ENCODE results near the gene TUBA3C. TPM values are rescaled to one million over a fixed set of nuclear protein-coding genes. Genes with fewer than 3 reads are reported as not detected.
"Not testable (repeated sequence)": the region's sequence is repeated elsewhere in the genome, so short reads cannot be mapped to it uniquely, and the experiment has no call there.

Gene TUBA3C
- total RNA-seq = not detected

GRCh38 chr13:19181621-19182485 lies at the start of gene TUBA3C:
TUBA3C (minus strand) TSS chr13:19181824; CDS start chr13:19181747, 77 bp downstream.
- Mint-ChIP-seq H3K36me3 (no peaks in the 10 kb centered on the region), H3K4me1 (no peaks in the 10 kb centered on the region), H3K4me3 (no peak within 1 kb of the TSS), H3K27me3 (no peaks in the 10 kb centered on the region), H3K27ac (no peak within 1 kb of the TSS), H3K9me3 (ENCODE audit: low read depth) (peaks cover 1% of the 10 kb centered on the region)
- CTCF ChIA-PET = no interaction called here
- DNase-seq (no peak), ATAC-seq (no peak)

GRCh38 chr13:19207413-19207812 lies 25.8 kb upstream of the TUBA3C start:
- not testable (repeated sequence) for H3K36me3 Mint-ChIP-seq, ATAC-seq

GRCh38 chr13:19192622-19193021 lies 11.0 kb upstream of the TUBA3C start:
- CTCF ChIA-PET, ATAC-seq: not testable (repeated sequence)

More at GRCh38 chr13:19207413-19207812, 25.8 kb upstream of the TUBA3C start:
- H3K4me1 Mint-ChIP-seq; H3K9me3 Mint-ChIP-seq (ENCODE audit: low read depth); H3K4me3 Mint-ChIP-seq; DNase-seq; H3K27me3 Mint-ChIP-seq; H3K27ac Mint-ChIP-seq; CTCF ChIA-PET: not testable (repeated sequence)

GRCh38 chr13:19189911-19190310 lies 8.3 kb upstream of the TUBA3C start:
- H3K4me3 Mint-ChIP-seq; ATAC-seq; H3K27me3 Mint-ChIP-seq; H3K4me1 Mint-ChIP-seq; DNase-seq; CTCF ChIA-PET; H3K36me3 Mint-ChIP-seq; H3K27ac Mint-ChIP-seq; H3K9me3 Mint-ChIP-seq (ENCODE audit: low read depth): not testable (repeated sequence)

More at GRCh38 chr13:19192622-19193021, 11.0 kb upstream of the TUBA3C start:
- H3K36me3 Mint-ChIP-seq; H3K4me3 Mint-ChIP-seq; H3K27me3 Mint-ChIP-seq; H3K27ac Mint-ChIP-seq; H3K4me1 Mint-ChIP-seq; DNase-seq; H3K9me3 Mint-ChIP-seq (ENCODE audit: low read depth): not testable (repeated sequence)

- H3K27ac Mint-ChIP-seq; H3K36me3 Mint-ChIP-seq; H3K4me1 Mint-ChIP-seq; DNase-seq; H3K9me3 Mint-ChIP-seq (ENCODE audit: low read depth); ATAC-seq; H3K27me3 Mint-ChIP-seq; CTCF ChIA-PET; H3K4me3 Mint-ChIP-seq: not testable (repeated sequence)
Observed at GRCh38 chr13:19189368-19189767, 7.7 kb upstream of the TUBA3C start.

- no peak overlapping the region for H3K4me3 Mint-ChIP-seq
- DNase-seq = no peak
Observed at GRCh38 chr13:19185865-19186645, 4.4 kb upstream of the TUBA3C start.

GRCh38 chr13:19185086-19185864 lies 3.7 kb upstream of the TUBA3C start:
- CTCF ChIA-PET = no interaction called here
- Mint-ChIP-seq H3K4me1 (no peaks in the 10 kb centered on the region), H3K9me3 (ENCODE audit: low read depth) (peaks cover 2% of the 10 kb centered on the region), H3K27ac (no peak overlapping the region), H3K36me3 (no peaks in the 10 kb centered on the region), H3K4me3 (no peak overlapping the region), H3K27me3 (no peaks in the 10 kb centered on the region)
- ATAC-seq (no peak), DNase-seq (no peak)

More at GRCh38 chr13:19185865-19186645, 4.4 kb upstream of the TUBA3C start:
- ATAC-seq = no peak
- Mint-ChIP-seq H3K27me3 (no peaks in the 10 kb centered on the region), H3K36me3 (no peaks in the 10 kb centered on the region), H3K27ac (no peak overlapping the region), H3K9me3 (ENCODE audit: low read depth) (peaks cover 2% of the 10 kb centered on the region), H3K4me1 (no peaks in the 10 kb centered on the region)
- CTCF ChIA-PET = no interaction called here

GRCh38 chr13:19184176-19184575 lies 2.6 kb upstream of the TUBA3C start:
- Mint-ChIP-seq H3K9me3 (ENCODE audit: low read depth) (no peaks in the 10 kb centered on the region), H3K27ac (no peak overlapping the region), H3K4me1 (no peaks in the 10 kb centered on the region), H3K4me3 (no peak overlapping the region), H3K27me3 (no peaks in the 10 kb centered on the region), H3K36me3 (no peaks in the 10 kb centered on the region)
- DNase-seq (no peak), ATAC-seq (no peak)
- CTCF ChIA-PET = no interaction called here

- Mint-ChIP-seq H3K27me3 (no peaks in the 10 kb centered on the region), H3K36me3 (no peaks in the 10 kb centered on the region), H3K4me1 (no peaks in the 10 kb centered on the region), H3K27ac (no peak overlapping the region), H3K4me3 (no peak overlapping the region), H3K9me3 (ENCODE audit: low read depth) (no peaks in the 10 kb centered on the region)
- ATAC-seq (no peak), DNase-seq (no peak)
- CTCF ChIA-PET = no interaction called here
Observed at GRCh38 chr13:19183676-19184075, 2.1 kb upstream of the TUBA3C start.

GRCh38 chr13:19182536-19182935 lies 912 bp upstream of the TUBA3C start:
- ATAC-seq (no peak), DNase-seq (no peak)
- no peaks in the 10 kb centered on the region for H3K27me3 Mint-ChIP-seq
- H3K4me3 Mint-ChIP-seq = no peak overlapping the region
- CTCF ChIA-PET = no interaction called here
- no peaks in the 10 kb centered on the region for H3K4me1 Mint-ChIP-seq
- peaks cover 1% of the 10 kb centered on the region for H3K9me3 Mint-ChIP-seq (ENCODE audit: low read depth)
- no peak overlapping the region for H3K27ac Mint-ChIP-seq
- H3K36me3 Mint-ChIP-seq = no peaks in the 10 kb centered on the region

GRCh38 chr13:19181021-19181620 lies 503 bp downstream of the TUBA3C start:
- no peak overlapping the region for H3K4me3 Mint-ChIP-seq
- DNase-seq = no peak
- no peaks in the 10 kb centered on the region for H3K4me1 Mint-ChIP-seq
- no peaks in the 10 kb centered on the region for H3K27me3 Mint-ChIP-seq
- no peaks in the 10 kb centered on the region for H3K36me3 Mint-ChIP-seq
- no peak for ATAC-seq
- H3K9me3 Mint-ChIP-seq (ENCODE audit: low read depth) = peaks cover 1% of the 10 kb centered on the region
- CTCF ChIA-PET = no interaction called here
- no peak overlapping the region for H3K27ac Mint-ChIP-seq

- H3K27ac Mint-ChIP-seq = no peak overlapping the region
- no peaks in the 10 kb centered on the region for H3K4me1 Mint-ChIP-seq
- DNase-seq (no peak), ATAC-seq (no peak)
- CTCF ChIA-PET = no interaction called here
- H3K9me3 Mint-ChIP-seq (ENCODE audit: low read depth) = peaks cover 4% of the 10 kb centered on the region
- no peak overlapping the region for H3K4me3 Mint-ChIP-seq
- no peaks in the 10 kb centered on the region for H3K27me3 Mint-ChIP-seq
- H3K36me3 Mint-ChIP-seq = no peaks in the 10 kb centered on the region
Observed at GRCh38 chr13:19179916-19180315, 1.7 kb downstream of the TUBA3C start.

- Mint-ChIP-seq H3K36me3 (no peaks in the 10 kb centered on the region), H3K27ac (no peak overlapping the region), H3K4me3 (no peak overlapping the region), H3K27me3 (no peaks in the 10 kb centered on the region), H3K9me3 (ENCODE audit: low read depth) (peaks cover 4% of the 10 kb centered on the region), H3K4me1 (no peaks in the 10 kb centered on the region)
- no peak for ATAC-seq
- CTCF ChIA-PET = no interaction called here
- no peak for DNase-seq
Observed at GRCh38 chr13:19178901-19179593, 2.6 kb downstream of the TUBA3C start.

All from activated CD8-positive, alpha-beta memory T cell treated with anti-CD3 and anti-CD28 coated beads, Interleukin-2, amount 10 ng/mL, durations not matched to agents 7 days and 5 days (primary cell).